ENCODE data around the gene MYO5C.

MYO5C gene

DNA sequence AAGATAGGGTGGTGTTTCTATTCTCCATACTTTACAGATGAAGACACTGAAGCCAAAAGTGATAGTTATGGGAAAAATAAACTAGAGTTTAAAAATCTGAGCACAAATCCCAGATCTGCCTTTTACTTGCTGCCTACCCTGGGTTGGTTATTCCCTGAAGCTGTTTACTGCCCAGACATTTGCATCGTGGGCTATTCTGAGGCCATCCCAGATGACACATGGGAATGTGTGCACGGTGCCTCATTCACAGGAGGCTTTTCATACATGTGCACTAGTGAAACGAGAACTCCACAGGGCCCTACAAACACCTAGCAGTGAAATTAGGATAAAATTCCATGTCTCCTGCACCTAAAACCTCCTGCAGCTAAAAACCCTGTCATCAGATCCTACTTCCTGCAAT, 17.5 kb downstream of the MYO5C start:
- no peaks in the 10 kb centered on the region for H3K4me1 Mint-ChIP-seq
- no peak overlapping the region for H3K27ac Mint-ChIP-seq
- H3K4me3 Mint-ChIP-seq, result no peak overlapping the region
- ATAC-seq (ENCODE audit: low read depth) (no peak), DNase-seq (ENCODE audit: low spot score in 2 of 2) (no peak)
- no peaks in the 10 kb centered on the region for H3K36me3 Mint-ChIP-seq
- H3K27me3 Mint-ChIP-seq, result no peaks in the 10 kb centered on the region
- no peaks in the 10 kb centered on the region for H3K9me3 Mint-ChIP-seq

DNA sequence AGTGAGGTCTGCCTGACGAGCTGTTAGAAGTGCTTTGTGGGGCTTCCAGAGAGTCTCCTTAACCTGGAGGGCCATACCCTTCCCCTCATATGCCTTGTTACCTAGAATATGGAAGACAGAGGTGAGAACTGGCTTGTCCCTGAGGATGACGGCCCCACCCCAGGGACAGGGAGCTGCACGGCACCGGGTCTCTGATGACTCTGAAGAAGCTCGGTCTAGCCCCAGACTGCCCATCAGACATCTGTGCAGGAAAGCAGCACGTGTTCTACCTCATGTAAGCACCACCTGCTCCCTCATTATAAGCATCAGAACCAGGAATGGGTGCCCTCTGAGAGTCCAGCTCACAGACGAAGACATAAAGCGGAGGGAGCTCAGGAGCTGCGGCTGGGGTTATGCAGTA, 18.0 kb downstream of the MYO5C start:
- Mint-ChIP-seq H3K4me1 (no peaks in the 10 kb centered on the region), H3K27ac (no peak overlapping the region), H3K36me3 (no peaks in the 10 kb centered on the region), H3K9me3 (no peaks in the 10 kb centered on the region), H3K4me3 (no peak overlapping the region), H3K27me3 (no peaks in the 10 kb centered on the region)
- ATAC-seq (ENCODE audit: low read depth) (no peak), DNase-seq (ENCODE audit: low spot score in 2 of 2) (no peak)

DNA sequence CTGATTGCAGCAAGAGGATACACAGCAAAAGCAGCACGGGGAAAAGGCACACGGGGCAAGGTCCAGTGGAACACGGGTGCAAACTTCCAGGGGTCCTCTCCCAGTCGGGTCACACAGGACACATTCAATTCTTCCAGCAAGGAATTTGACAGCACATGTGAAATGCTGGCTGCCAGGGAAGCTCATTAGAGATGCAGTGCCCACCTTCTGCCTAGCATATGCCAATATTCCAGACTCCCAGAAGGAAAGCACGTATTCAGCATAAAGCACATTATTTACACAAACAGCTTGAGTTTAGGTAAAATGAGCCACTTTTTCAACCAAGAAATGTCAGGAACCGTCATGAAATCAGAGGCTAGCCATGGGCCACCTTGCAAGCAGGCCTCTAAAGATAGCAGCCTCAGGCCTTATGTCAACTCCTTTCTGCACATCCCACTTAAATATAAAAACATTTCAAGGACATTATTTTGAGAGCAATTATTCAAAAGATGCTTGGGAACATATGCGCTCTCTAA, 19.3 kb downstream of the MYO5C start:
- no peaks in the 10 kb centered on the region for H3K4me1 Mint-ChIP-seq
- DNase-seq (ENCODE audit: low spot score in 2 of 2), result no peak
- H3K4me3 Mint-ChIP-seq, result no peak overlapping the region
- no peaks in the 10 kb centered on the region for H3K27me3 Mint-ChIP-seq
- H3K27ac Mint-ChIP-seq, result no peak overlapping the region
- ATAC-seq (ENCODE audit: low read depth), result no peak
- H3K36me3 Mint-ChIP-seq, result no peaks in the 10 kb centered on the region
- H3K9me3 Mint-ChIP-seq, result no peaks in the 10 kb centered on the region

DNA sequence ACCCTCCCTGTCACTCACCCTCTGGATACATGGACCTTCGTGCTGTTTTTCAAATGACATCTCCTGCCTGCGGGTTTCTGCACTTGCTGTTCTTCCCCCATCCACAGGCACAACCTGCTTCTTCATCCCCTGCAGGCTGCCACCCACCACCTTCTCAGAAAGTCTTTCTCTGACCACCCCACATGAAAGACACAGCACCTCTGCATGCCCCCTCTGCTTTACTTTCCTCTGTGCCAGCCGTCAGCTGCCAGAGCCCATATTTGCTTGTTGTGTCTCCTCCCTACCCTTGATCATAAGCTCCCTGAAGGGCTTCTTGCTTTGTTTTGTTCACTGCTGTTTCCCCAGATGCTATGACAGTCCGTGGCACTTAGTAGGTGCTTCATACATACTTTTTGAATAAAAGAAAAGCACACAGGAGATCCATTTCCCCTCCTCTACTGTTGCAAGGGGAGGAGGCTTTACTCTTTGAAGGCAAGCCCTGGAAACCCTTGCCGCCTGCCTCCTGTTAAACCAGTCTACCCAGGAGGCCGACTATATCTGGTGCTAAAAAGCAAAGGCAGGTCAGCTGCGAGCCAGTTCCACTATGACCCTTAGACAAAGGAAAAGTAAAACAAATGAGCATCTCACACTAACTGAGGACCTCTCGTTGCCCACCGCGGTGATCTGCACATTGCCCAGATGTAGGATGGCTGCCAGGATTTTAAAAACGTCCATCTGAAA, 31.9 kb downstream of the MYO5C start:
- DNase-seq (ENCODE audit: low spot score in 2 of 2) (no peak), ATAC-seq (ENCODE audit: low read depth) (no peak)
- H3K9me3 Mint-ChIP-seq, result no peaks in the 10 kb centered on the region
- H3K27me3 Mint-ChIP-seq, result no peaks in the 10 kb centered on the region
- no peaks in the 10 kb centered on the region for H3K36me3 Mint-ChIP-seq
- H3K27ac Mint-ChIP-seq, result peak overlapping the region; percentile 87
- H3K4me1 Mint-ChIP-seq, result peaks cover 29% of the 10 kb centered on the region
- H3K4me3 Mint-ChIP-seq, result no peak overlapping the region

DNA sequence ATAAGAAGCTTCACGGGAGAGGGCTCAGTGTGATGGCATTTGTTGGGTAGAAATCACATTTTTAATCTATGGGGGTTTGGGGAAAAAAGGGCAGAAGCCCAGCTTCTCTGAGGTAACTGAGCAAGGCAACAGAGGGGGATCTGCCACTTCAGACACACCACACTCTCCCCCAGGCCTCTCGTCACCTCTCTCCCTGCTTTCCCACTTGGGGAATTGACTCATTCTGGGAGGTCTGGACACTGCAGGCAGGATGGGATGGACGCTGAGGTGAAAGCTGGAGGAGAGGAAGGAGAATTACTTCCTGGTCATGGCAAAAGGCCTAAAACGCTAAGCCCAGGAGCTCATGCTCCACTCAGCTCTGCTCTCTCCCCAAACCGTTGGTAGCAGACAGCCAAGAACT, 33.2 kb downstream of the MYO5C start:
- DNase-seq (ENCODE audit: low spot score in 2 of 2), result no peak

DNA sequence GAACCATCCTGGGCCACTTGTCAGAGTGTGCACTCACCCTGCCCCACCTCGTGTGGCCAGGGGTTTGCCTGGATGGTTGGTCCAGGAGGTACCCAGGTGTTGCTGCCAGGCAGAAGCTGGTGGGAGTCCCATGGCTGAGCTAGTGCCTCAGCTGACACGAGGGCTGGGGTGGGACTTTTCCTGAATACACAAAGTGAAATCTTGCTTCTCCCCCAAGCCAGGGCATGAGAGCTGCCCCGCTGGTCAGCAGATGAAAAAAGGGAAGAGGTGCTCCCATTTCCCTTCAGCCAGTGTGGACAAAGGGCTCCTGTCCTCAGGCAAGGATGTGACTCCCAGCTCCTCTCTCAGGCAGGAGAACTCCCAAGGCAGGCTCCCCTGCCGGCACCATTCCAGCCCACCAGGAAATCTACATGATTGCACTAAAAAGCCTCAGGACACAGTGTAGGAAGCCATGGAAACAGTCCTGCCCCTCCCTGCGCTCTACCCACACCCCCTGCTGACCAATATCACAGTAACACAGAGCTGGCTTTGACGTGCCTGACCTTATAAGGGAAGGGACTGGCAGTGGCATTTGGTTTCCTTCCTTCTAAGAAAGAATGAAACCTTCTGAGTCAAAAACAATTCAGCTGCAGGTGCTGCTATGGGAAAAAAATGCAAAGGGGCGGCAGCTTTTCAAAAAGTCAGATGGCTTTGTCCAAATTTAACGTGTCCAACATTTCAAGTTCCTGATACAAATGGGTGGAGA, 33.9 kb downstream of the MYO5C start:
- Mint-ChIP-seq H3K9me3 (no peaks in the 10 kb centered on the region), H3K36me3 (no peaks in the 10 kb centered on the region), H3K4me3 (peak overlapping the region; percentile 64), H3K27ac (peak overlapping the region; percentile 87), H3K4me1 (peaks cover 29% of the 10 kb centered on the region), H3K27me3 (no peaks in the 10 kb centered on the region)
- peak; percentile 19 to 33 for DNase-seq (ENCODE audit: low spot score in 2 of 2)
- peak; percentile 99 for ATAC-seq (ENCODE audit: low read depth)

More for the DNA sequence above, 33.2 kb downstream of the MYO5C start:
- no peak for ATAC-seq (ENCODE audit: low read depth)
- Mint-ChIP-seq H3K4me3 (peak overlapping the region; percentile 64), H3K27me3 (no peaks in the 10 kb centered on the region), H3K36me3 (no peaks in the 10 kb centered on the region), H3K9me3 (no peaks in the 10 kb centered on the region), H3K27ac (peak overlapping the region; percentile 87), H3K4me1 (peaks cover 29% of the 10 kb centered on the region)

DNA sequence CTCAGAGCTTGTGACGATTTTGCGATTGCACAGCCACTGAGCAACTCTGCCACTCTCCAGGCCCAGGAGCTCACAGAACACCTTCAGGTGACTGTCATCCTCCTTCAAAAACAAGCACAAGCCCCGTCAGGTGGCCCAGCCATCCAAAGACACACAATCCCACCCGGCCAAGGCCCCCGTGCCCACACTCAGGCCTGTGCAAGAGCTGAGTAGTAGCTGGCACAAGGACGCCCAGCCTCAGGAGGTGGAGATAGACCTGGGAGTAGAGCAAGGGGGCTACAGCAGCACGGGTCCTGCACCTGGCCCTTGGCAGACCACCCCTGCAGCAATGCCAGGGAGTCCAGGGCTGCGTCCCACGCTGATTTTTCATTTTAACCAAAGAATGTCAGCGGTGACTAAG, 34.6 kb downstream of the MYO5C start:
- no peaks in the 10 kb centered on the region for H3K9me3 Mint-ChIP-seq
- ATAC-seq (ENCODE audit: low read depth) (no peak), DNase-seq (ENCODE audit: low spot score in 2 of 2) (no peak)
- H3K4me3 Mint-ChIP-seq, result peak overlapping the region; percentile 32
- no peaks in the 10 kb centered on the region for H3K36me3 Mint-ChIP-seq
- peak overlapping the region; percentile 87 for H3K27ac Mint-ChIP-seq
- no peaks in the 10 kb centered on the region for H3K27me3 Mint-ChIP-seq
- peaks cover 34% of the 10 kb centered on the region for H3K4me1 Mint-ChIP-seq

DNA sequence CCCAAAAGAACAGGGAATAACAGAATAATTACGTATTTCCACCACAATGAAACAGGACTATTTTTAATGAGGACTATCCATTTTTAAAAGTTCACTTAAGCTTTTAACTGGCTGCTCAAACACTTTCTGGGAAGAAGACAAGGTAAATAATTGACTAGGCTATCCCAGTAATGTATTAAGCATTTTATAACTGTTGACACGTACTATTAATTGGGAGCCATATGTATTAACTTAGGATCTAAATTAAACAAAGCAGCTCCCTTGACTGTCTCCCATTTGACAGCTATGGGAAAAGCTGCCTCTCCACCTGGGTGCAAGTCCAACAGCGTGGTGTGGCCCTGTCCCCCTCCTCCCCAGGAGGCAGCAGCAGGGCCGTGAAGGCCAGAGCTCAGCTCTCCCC, 36.1 kb downstream of the MYO5C start:
- Mint-ChIP-seq H3K36me3 (no peaks in the 10 kb centered on the region), H3K4me1 (peaks cover 40% of the 10 kb centered on the region), H3K27ac (peak overlapping the region; percentile 61), H3K4me3 (no peak overlapping the region), H3K9me3 (no peaks in the 10 kb centered on the region), H3K27me3 (no peaks in the 10 kb centered on the region)
- no peak for DNase-seq (ENCODE audit: low spot score in 2 of 2)
- ATAC-seq (ENCODE audit: low read depth), result no peak

DNA sequence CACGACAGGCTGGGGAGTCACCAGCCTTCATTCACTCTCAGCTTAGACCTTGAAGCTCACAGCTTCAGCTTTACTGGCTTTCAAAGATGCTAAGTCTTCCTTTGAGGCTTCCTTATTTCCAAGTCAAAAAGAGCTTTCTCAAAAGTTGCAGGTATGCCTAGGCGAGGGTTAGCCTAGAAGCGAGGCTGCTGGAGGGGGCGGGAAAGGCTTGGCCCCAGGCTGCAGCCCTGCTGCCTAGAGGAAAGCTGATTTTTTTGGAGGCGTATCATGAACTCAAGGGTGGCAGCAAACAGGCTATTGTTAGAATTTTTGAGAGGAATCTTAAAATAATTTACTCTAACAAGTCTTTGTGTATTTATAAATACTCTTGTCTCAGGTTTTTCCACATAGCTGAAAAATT, 37.1 kb downstream of the MYO5C start:
- H3K4me1 Mint-ChIP-seq, result peaks cover 43% of the 10 kb centered on the region
- no peak overlapping the region for H3K27ac Mint-ChIP-seq
- H3K36me3 Mint-ChIP-seq, result no peaks in the 10 kb centered on the region
- DNase-seq (ENCODE audit: low spot score in 2 of 2) (no peak), ATAC-seq (ENCODE audit: low read depth) (no peak)
- no peak overlapping the region for H3K4me3 Mint-ChIP-seq
- H3K9me3 Mint-ChIP-seq, result no peaks in the 10 kb centered on the region
- no peaks in the 10 kb centered on the region for H3K27me3 Mint-ChIP-seq

DNA sequence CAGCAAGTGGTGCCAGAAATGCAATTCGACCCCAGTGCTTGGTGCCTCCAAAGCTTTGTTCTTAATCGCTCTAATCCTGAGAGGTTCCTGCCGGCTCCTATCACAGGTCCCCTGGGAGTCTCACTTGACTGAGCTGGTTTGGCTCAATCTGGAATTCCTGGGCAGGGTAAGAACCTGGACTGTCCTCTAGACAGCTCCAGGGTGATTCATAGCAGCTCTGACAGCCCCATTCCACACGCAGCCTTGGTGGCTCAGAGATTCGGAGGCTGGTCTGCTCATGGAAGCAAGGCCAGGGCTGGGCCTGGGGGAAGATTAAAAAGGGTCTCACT, 37.9 kb downstream of the MYO5C start:
- no peak overlapping the region for H3K27ac Mint-ChIP-seq
- peaks cover 37% of the 10 kb centered on the region for H3K4me1 Mint-ChIP-seq
- no peaks in the 10 kb centered on the region for H3K27me3 Mint-ChIP-seq
- H3K4me3 Mint-ChIP-seq, result no peak overlapping the region
- DNase-seq (ENCODE audit: low spot score in 2 of 2) (no peak), ATAC-seq (ENCODE audit: low read depth) (no peak)
- H3K36me3 Mint-ChIP-seq, result no peaks in the 10 kb centered on the region
- no peaks in the 10 kb centered on the region for H3K9me3 Mint-ChIP-seq

DNA sequence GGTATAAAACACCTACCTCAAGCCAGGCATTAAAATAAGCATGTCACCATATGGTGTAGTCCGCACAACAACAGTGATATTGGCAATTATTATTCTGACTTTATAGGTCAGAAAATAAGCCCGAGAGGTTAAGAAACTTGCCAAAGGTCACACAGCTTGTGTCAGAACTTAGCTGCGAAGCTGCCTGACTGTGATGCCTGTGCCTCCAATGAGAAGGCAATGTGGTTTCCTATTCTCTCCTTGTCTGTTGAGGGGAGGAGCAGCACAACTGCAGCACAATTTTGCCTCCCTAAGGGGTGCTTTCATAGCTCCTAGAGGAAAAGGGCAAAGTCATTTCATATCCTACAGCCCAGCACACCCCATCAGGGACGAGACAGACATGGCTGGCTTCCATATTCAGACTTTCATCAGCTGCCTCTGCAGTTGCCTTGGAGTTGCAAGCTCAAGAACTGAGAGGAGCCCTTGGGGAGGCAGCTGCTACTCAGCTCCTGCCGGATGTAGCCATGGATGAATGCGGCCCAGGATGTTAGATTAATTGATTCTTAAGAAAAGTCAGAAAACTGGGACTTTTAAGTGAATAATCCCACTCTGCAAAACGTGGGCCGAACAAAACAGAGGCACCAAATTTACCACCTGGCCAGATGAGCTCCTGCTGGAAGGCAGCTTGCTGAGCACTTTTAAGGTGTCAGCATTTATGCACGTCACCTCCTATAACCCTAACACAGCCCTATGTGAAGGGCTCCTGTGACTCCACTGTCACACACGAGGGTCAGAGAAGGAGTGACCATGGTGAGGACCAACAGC, 38.5 kb downstream of the MYO5C start:
- no peak for ATAC-seq (ENCODE audit: low read depth)
- no peak overlapping the region for H3K27ac Mint-ChIP-seq

DNA sequence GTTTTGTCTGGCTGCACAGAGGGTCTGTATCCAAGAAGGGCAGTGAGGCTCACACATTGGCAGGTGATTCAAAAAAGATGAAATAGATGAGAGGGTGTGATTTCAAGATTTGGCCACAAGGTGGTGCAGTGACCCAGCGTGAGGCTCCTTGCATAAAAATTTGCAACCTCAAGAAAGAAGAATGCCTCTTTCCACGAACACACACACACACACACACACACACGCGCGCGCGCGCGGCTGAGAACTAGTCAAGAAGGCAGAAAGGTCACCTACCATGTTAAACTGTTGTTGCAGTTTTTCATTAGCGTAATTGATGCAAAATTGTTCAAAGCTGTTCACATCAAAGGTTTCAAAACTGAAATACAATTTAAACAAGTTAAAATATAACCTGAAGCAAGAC, 39.2 kb downstream of the MYO5C start:
- ATAC-seq (ENCODE audit: low read depth), result peak; percentile 84
- H3K4me3 Mint-ChIP-seq, result peak overlapping the region; percentile 21
- H3K4me1 Mint-ChIP-seq, result peaks cover 23% of the 10 kb centered on the region
- no peaks in the 10 kb centered on the region for H3K9me3 Mint-ChIP-seq
- no peaks in the 10 kb centered on the region for H3K27me3 Mint-ChIP-seq
- H3K27ac Mint-ChIP-seq, result peak overlapping the region; percentile 60
- H3K36me3 Mint-ChIP-seq, result no peaks in the 10 kb centered on the region
- peak; percentile 65 to 78 for DNase-seq (ENCODE audit: low spot score in 2 of 2)

More for the DNA sequence above, 38.5 kb downstream of the MYO5C start:
- Mint-ChIP-seq H3K4me3 (no peak overlapping the region), H3K4me1 (peaks cover 31% of the 10 kb centered on the region), H3K36me3 (no peaks in the 10 kb centered on the region), H3K9me3 (no peaks in the 10 kb centered on the region), H3K27me3 (no peaks in the 10 kb centered on the region)
- no peak for DNase-seq (ENCODE audit: low spot score in 2 of 2)

DNA sequence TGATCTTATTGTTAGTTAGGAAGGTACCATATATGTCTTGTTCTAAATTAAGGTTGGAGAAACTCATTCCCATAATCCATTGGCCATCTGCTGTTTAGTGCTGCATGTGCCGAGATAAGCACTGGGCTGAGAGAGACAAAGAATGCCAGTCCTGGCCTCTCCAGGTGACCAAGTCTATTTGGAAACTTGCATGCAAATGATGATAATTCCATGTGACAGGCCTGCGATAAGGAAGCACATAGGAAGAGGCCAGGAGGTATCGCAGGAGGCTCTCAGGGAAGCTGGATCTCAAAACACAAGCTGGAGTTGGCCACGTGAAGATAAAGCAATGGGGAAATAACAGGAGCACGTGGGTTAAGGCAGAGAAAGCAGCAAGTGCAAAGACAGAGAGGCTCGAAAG, 39.7 kb downstream of the MYO5C start:
- Mint-ChIP-seq H3K9me3 (no peaks in the 10 kb centered on the region), H3K36me3 (no peaks in the 10 kb centered on the region), H3K4me3 (no peak overlapping the region), H3K27ac (peak overlapping the region; percentile 60), H3K4me1 (peaks cover 19% of the 10 kb centered on the region), H3K27me3 (no peaks in the 10 kb centered on the region)
- ATAC-seq (ENCODE audit: low read depth) (no peak), DNase-seq (ENCODE audit: low spot score in 2 of 2) (no peak)

DNA sequence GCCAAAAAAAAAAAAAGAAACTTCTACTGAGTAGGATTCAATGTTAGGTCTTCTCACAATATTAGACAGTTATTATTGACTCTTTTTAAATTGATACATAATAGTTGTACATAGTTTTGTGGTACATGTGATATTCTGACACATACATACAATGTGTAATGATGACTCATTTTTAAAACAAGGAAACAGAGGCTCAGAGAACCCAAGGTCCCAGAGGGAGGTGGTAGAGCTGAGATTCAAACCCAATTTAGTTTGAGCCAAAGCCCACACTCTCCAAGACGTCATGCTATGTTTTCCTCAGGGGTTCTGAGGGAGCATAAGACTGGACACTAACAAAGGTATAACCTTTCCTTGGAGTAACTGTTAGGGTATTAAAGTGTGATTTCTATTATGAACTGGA, 40.6 kb downstream of the MYO5C start:
- Mint-ChIP-seq H3K27me3 (no peaks in the 10 kb centered on the region), H3K9me3 (no peaks in the 10 kb centered on the region), H3K27ac (no peak overlapping the region), H3K36me3 (no peaks in the 10 kb centered on the region), H3K4me1 (peaks cover 17% of the 10 kb centered on the region), H3K4me3 (no peak overlapping the region)
- ATAC-seq (ENCODE audit: low read depth), result no peak
- DNase-seq (ENCODE audit: low spot score in 2 of 2), result no peak

All from memory B cell (primary cell).